ENCODE results near the gene DAPK3.
"Not testable (repeated sequence)": the region's sequence is repeated elsewhere in the genome, so short reads cannot be mapped to it uniquely, and the experiment has no call there.

DAPK3 gene

GRCh38 chr19:3977242-3978143 lies 6.6 kb upstream of the DAPK3 start:
- DNase-seq: no peak

- no peak for DNase-seq
Measured at GRCh38 chr19:3976495-3977241, 5.8 kb upstream of the DAPK3 start.

- no peak for DNase-seq
Measured at GRCh38 chr19:3975637-3976087, 4.8 kb upstream of the DAPK3 start.

- no peak for DNase-seq
Measured at GRCh38 chr19:3975144-3975543, 4.2 kb upstream of the DAPK3 start.

- no peak for DNase-seq
Measured at GRCh38 chr19:3970313-3970807, 539 bp downstream of the DAPK3 start.

GRCh38 chr19:3969435-3970312 lies 1.2 kb downstream of the DAPK3 start:
- no peak for DNase-seq

GRCh38 chr19:3968556-3969434 lies 2.1 kb downstream of the DAPK3 start:
- peak; percentile 51 for DNase-seq

- not testable (repeated sequence) for DNase-seq
Measured at GRCh38 chr19:3967983-3968382, 2.9 kb downstream of the DAPK3 start.

- DNase-seq: no peak
Measured at GRCh38 chr19:3966051-3967017, 4.6 kb downstream of the DAPK3 start.

GRCh38 chr19:3964256-3965194 lies 6.4 kb downstream of the DAPK3 start:
- no peak for DNase-seq

GRCh38 chr19:3963458-3964255 lies 7.2 kb downstream of the DAPK3 start:
- DNase-seq: no peak

- no peak for DNase-seq
Measured at GRCh38 chr19:3961007-3961406, 9.9 kb downstream of the DAPK3 start.

- DNase-seq: no peak
Measured at GRCh38 chr19:3959766-3960131, 11.2 kb downstream of the DAPK3 start.

- no peak for DNase-seq
Measured at GRCh38 chr19:3958836-3959765, 11.8 kb downstream of the DAPK3 start.

GRCh38 chr19:3955688-3956087 lies 15.2 kb downstream of the DAPK3 start:
- no peak for DNase-seq

GRCh38 chr19:3955276-3955675 lies 15.6 kb downstream of the DAPK3 start:
- DNase-seq: not testable (repeated sequence)

GRCh38 chr19:3954107-3954506 lies 16.8 kb downstream of the DAPK3 start:
- no peak for DNase-seq

Data from NCI-H345 (cell line).